ENCODE data around the gene GID8. TPM values are rescaled to one million over a fixed set of nuclear protein-coding genes. Genes with fewer than 3 reads are reported as not detected.

GID8 gene
- total and polyA plus RNA-seq, 9 of the 15 experiments (the other 6 are each of a cell fraction or from before 2014, with no cell fraction given), result 7.5 to 31.6 (median 22.2) TPM

DNA sequence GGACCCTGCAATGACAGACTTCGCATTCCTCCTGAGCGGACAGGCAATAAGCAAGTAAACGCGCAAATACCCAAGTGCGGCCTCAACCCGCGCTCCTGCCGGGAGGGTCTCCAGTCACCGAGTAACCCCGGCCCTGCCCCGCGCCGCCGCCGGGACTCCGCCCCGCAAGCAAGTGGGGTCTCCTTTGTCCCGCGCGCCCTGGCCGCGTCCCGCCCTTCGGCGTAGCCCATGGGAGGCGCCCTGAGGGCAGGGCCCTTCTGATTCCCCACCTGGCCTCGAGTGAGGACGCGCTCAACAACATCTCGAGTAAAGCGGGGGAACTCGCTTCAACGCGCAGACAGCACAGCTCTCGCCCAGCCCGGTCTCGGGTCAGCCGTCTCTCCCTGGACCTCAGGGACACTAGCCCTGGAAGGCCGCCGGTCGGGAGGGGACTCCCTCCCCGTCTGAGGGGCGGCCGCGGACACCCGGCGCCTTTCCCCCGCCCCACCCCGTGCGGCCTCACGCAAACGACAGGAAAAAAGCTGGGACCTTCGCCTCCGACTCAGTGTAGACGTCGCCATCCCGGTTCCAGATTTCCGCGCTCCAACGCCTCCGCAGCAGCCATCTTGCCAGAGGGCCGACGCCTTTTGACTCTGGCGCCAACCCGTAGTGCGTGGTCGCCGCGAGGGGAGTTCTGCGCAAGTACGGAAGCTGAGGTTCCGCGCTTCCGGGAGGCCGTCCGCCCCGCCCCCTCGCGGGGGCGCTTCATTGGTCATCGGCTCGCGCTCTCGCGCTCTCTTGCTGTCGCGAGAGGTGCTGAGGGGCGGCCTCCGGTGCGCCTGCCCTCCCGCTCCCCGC is 461 bp upstream of the GID8 start (continued):
- TF ChIP-seq POLR2A (conservative IDR thresholded peaks at IDR 0.05) (peak; percentile 94), DNMT1 (IDR thresholded peaks at IDR 0.05) (no peak), ZBTB7A (IDR thresholded peaks at IDR 0.05; ENCODE audit: borderline replicate concordance, control insufficient read depth, low read depth, low read length) (peak; percentile 71; the same call in 1 of the 2 replicates), SMARCA5 (IDR thresholded peaks at IDR 0.05) (no peak), DIDO1 (tag; IDR thresholded peaks at IDR 0.05; ENCODE audit: low read depth) (no peak), PHTF2 (CRISPR knock-in tag; IDR thresholded peaks at IDR 0.05) (no peak), MAX (CRISPR knock-in tag; IDR thresholded peaks at IDR 0.05) (peak; percentile 87), E2F4 (CRISPR knock-in tag; IDR thresholded peaks at IDR 0.05; ENCODE audit: low read depth) (peak; percentile 88; the same call in 1 of the 2 replicates), DMBX1 (CRISPR knock-in tag; IDR thresholded peaks at IDR 0.05; ENCODE audit: borderline replicate concordance) (no peak), CBX3 (IDR thresholded peaks at IDR 0.05; ENCODE audit: borderline replicate concordance in 1 of 2, low read length in 2 of 2) (peak in 1 of 2 experiments; percentile 76; a peak in 1 of 3 replicates), KDM1A (IDR thresholded peaks at IDR 0.05) (no peak), CHD2 (IDR thresholded peaks at IDR 0.05; ENCODE audit: low read depth, low read length) (peak; percentile 95), ZNF184 (CRISPR knock-in tag; IDR thresholded peaks at IDR 0.05) (no peak), PTBP1 (IDR thresholded peaks at IDR 0.05; ENCODE audit: low read depth, low read length) (no peak), ZC3H8 (IDR thresholded peaks at IDR 0.05) (no peak), ARID4B (CRISPR knock-in tag; IDR thresholded peaks at IDR 0.05) (peak; percentile 86), KLF1 (tag; IDR thresholded peaks at IDR 0.05) (0 out of 2 replicates have a peak, but pooled peaks have one; percentile 66), TAF7 (tag; IDR thresholded peaks at IDR 0.05) (peak; percentile 88)
- TF ChIP-seq, protein P1, sequence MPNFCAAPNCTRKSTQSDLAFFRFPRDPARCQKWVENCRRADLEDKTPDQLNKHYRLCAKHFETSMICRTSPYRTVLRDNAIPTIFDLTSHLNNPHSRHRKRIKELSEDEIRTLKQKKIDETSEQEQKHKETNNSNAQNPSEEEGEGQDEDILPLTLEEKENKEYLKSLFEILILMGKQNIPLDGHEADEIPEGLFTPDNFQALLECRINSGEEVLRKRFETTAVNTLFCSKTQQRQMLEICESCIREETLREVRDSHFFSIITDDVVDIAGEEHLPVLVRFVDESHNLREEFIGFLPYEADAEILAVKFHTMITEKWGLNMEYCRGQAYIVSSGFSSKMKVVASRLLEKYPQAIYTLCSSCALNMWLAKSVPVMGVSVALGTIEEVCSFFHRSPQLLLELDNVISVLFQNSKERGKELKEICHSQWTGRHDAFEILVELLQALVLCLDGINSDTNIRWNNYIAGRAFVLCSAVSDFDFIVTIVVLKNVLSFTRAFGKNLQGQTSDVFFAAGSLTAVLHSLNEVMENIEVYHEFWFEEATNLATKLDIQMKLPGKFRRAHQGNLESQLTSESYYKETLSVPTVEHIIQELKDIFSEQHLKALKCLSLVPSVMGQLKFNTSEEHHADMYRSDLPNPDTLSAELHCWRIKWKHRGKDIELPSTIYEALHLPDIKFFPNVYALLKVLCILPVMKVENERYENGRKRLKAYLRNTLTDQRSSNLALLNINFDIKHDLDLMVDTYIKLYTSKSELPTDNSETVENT (CRISPR knock-in tag; IDR thresholded peaks at IDR 0.05), result peak; percentile 67; the same call in 1 of the 2 replicates
- TF ChIP-seq, protein P2, sequence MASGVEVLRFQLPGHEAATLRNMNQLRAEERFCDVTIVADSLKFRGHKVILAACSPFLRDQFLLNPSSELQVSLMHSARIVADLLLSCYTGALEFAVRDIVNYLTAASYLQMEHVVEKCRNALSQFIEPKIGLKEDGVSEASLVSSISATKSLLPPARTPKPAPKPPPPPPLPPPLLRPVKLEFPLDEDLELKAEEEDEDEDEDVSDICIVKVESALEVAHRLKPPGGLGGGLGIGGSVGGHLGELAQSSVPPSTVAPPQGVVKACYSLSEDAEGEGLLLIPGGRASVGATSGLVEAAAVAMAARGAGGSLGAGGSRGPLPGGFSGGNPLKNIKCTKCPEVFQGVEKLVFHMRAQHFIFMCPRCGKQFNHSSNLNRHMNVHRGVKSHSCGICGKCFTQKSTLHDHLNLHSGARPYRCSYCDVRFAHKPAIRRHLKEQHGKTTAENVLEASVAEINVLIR (CRISPR knock-in tag; IDR thresholded peaks at IDR 0.05), result 0 out of 2 replicates have a peak, but pooled peaks have one; percentile 40
